ENCODE measurements around the gene PTGIS.

Gene PTGIS

GRCh38 chr20:49593466-49594142 lies 25.7 kb upstream of the PTGIS start:
- no peak overlapping the region for H3K4me3 ChIP-seq (ENCODE audit: low read length)
- no peak for DNase-seq (ENCODE audit: low read depth)
- no peak for TF ChIP-seq CTCF (conservative IDR thresholded peaks at IDR 0.05; ENCODE audit: low read depth, low read length)

- H3K4me3 ChIP-seq (ENCODE audit: low read length), result no peak overlapping the region
- no peak for TF ChIP-seq CTCF (conservative IDR thresholded peaks at IDR 0.05; ENCODE audit: low read depth, low read length)
- DNase-seq (ENCODE audit: low read depth), result no peak
Measured at GRCh38 chr20:49592120-49592519, 24.2 kb upstream of the PTGIS start.

GRCh38 chr20:49591217-49591865 lies 23.4 kb upstream of the PTGIS start:
- TF ChIP-seq CTCF (conservative IDR thresholded peaks at IDR 0.05; ENCODE audit: low read depth, low read length), result no peak
- no peak for DNase-seq (ENCODE audit: low read depth)

GRCh38 chr20:49590163-49591017 lies 22.5 kb upstream of the PTGIS start:
- H3K4me3 ChIP-seq (ENCODE audit: low read length), result no peak overlapping the region
- TF ChIP-seq CTCF (conservative IDR thresholded peaks at IDR 0.05; ENCODE audit: low read depth, low read length), result no peak
- DNase-seq (ENCODE audit: low read depth), result no peak

More at GRCh38 chr20:49591217-49591865, 23.4 kb upstream of the PTGIS start:
- H3K4me3 ChIP-seq (ENCODE audit: low read length), result no peak overlapping the region

- no peak for DNase-seq (ENCODE audit: low read depth)
- TF ChIP-seq CTCF (conservative IDR thresholded peaks at IDR 0.05; ENCODE audit: low read depth, low read length), result no peak
- H3K4me3 ChIP-seq (ENCODE audit: low read length), result no peak overlapping the region
Measured at GRCh38 chr20:49589747-49590146, 21.8 kb upstream of the PTGIS start.

GRCh38 chr20:49587111-49587570 lies 19.2 kb upstream of the PTGIS start:
- no peak for TF ChIP-seq CTCF (conservative IDR thresholded peaks at IDR 0.05; ENCODE audit: low read depth, low read length)
- no peak for DNase-seq (ENCODE audit: low read depth)
- no peak overlapping the region for H3K4me3 ChIP-seq (ENCODE audit: low read length)
